ENCODE measurements around the gene IKZF1.

- TF ChIP-seq POLR2A (IDR thresholded peaks at IDR 0.05) = no peak
- no peak for TF ChIP-seq CTCF (IDR thresholded peaks at IDR 0.05)
Observed at GRCh38 chr7:50287129-50287528, 17.4 kb upstream of the IKZF1 start.
